ENCODE results near the gene SLC25A29. TPM values are rescaled to one million over a fixed set of nuclear protein-coding genes. Genes with fewer than 3 reads are reported as not detected.

The SLC25A29 gene
- polyA plus RNA-seq, 1 donor (not counting 4 experiments of a cell fraction or from before 2014, with no cell fraction given) = 16.3 TPM

DNA sequence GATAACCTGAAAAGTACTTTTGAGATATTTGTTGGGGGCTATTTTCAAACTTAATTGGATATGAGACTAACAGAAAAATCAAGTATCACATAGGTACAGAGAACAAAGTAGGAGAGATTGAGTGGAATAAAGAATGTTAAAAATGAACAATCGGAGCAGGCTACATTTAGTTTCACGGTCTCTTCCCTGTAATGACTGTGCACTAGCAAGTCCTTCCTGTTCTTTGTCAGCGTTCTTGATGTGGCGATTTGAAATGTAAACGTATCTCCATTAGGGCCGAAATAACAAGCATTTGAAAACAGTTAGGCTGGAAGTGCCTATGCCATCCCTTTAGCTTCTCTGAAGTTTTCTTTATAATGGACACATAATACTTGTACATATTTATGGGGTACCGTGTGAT is 31.0 kb downstream of the SLC25A29 start:
- no peak overlapping the region for H3K9ac ChIP-seq (ENCODE audit: control insufficient read depth, extremely low read depth, insufficient read depth, low read length)
- H3K4me1 ChIP-seq (ENCODE audit: control insufficient read depth, extremely low read depth, insufficient read depth, low read length) = peaks cover 6% of the 10 kb centered on the region
- no peak overlapping the region for H3K4me2 ChIP-seq (ENCODE audit: control insufficient read depth, extremely low read depth, insufficient read depth, low read depth, low read length)
- H3K9me1 ChIP-seq (ENCODE audit: control insufficient read depth, extremely low read depth, insufficient read depth, low read length) = no peaks in the 10 kb centered on the region
- H3K27ac ChIP-seq (ENCODE audit: control insufficient read depth, insufficient read depth, low read length) = no peak overlapping the region
- DNase-seq (ENCODE audit: low read depth, low spot score) = no peak
- no peak overlapping the region for H3K4me3 ChIP-seq (ENCODE audit: control insufficient read depth in 2 of 3, extremely low read depth in 1 of 3, insufficient read depth in 2 of 3, low read depth in 1 of 3, low read length in 3 of 3)
- H3K36me3 ChIP-seq (ENCODE audit: control insufficient read depth in 2 of 2, extremely low read depth in 1 of 2, insufficient read depth in 2 of 2, low read length in 2 of 2) = peaks cover 6 to 10% of the 10 kb centered on the region in 2 experiments
- dilution Hi-C loops (cut with MboI; ENCODE audit: extremely low pct_ligation_motif_present, low sequenced_read_pairs) = no loop called here
- no peak for FAIRE-seq
- no peak for TF ChIP-seq EZH2 (IDR thresholded peaks at IDR 0.05; ENCODE audit: low read length)
- TF ChIP-seq, protein P1, sequence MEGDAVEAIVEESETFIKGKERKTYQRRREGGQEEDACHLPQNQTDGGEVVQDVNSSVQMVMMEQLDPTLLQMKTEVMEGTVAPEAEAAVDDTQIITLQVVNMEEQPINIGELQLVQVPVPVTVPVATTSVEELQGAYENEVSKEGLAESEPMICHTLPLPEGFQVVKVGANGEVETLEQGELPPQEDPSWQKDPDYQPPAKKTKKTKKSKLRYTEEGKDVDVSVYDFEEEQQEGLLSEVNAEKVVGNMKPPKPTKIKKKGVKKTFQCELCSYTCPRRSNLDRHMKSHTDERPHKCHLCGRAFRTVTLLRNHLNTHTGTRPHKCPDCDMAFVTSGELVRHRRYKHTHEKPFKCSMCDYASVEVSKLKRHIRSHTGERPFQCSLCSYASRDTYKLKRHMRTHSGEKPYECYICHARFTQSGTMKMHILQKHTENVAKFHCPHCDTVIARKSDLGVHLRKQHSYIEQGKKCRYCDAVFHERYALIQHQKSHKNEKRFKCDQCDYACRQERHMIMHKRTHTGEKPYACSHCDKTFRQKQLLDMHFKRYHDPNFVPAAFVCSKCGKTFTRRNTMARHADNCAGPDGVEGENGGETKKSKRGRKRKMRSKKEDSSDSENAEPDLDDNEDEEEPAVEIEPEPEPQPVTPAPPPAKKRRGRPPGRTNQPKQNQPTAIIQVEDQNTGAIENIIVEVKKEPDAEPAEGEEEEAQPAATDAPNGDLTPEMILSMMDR (optimal IDR thresholded peaks at IDR 0.05 in 1 of 3, IDR thresholded peaks at IDR 0.05 in 1 of 3, conservative IDR thresholded peaks at IDR 0.05 in 1 of 3; ENCODE audit: extremely low read depth in 1 of 3, insufficient read depth in 2 of 3, low read length in 3 of 3) = no peak
- peaks cover 84% of the 10 kb centered on the region for H3K79me2 ChIP-seq (ENCODE audit: control insufficient read depth, insufficient read depth, low read length)
- no peaks in the 10 kb centered on the region for H4K20me1 ChIP-seq (ENCODE audit: control insufficient read depth, extremely low read depth, insufficient read depth, low read length)
- H2AFZ ChIP-seq (ENCODE audit: control insufficient read depth, low read length) = no peak overlapping the region
- H3K9me3 ChIP-seq (ENCODE audit: control insufficient read depth, low read depth, low read length) = no peaks in the 10 kb centered on the region
- H3K27me3 ChIP-seq (ENCODE audit: control insufficient read depth, extremely low read depth, insufficient read depth, low read length) = no peaks in the 10 kb centered on the region

DNA sequence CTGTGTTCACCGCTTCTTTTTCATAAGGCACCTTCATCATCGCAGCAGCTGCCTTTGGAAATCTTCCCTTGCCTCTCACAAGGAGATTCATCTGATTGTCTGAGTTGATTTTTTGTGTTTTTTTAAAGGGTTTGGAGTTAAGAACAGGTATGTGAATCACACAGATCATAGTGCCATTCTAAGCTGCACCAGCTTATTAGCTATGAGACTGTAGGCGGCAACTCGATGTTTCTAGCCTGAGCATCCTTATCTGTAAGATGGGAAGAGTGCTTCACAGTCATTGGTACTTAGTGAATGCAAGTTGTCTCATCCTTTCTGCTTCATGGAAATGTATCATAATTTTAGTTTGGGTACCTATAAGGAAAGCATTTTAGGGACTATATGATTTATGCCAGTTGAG is 32.0 kb downstream of the SLC25A29 start:
- dilution Hi-C loops (cut with MboI; ENCODE audit: extremely low pct_ligation_motif_present, low sequenced_read_pairs) = no loop called here
- Histone ChIP-seq H2AFZ (ENCODE audit: control insufficient read depth, low read length) (no peak overlapping the region), H3K79me2 (ENCODE audit: control insufficient read depth, insufficient read depth, low read length) (peaks cover 85% of the 10 kb centered on the region), H3K4me3 (ENCODE audit: control insufficient read depth in 2 of 3, extremely low read depth in 1 of 3, insufficient read depth in 2 of 3, low read depth in 1 of 3, low read length in 3 of 3) (no peak overlapping the region), H3K9me1 (ENCODE audit: control insufficient read depth, extremely low read depth, insufficient read depth, low read length) (no peaks in the 10 kb centered on the region), H3K4me2 (ENCODE audit: control insufficient read depth, extremely low read depth, insufficient read depth, low read depth, low read length) (no peak overlapping the region), H3K27me3 (ENCODE audit: control insufficient read depth, extremely low read depth, insufficient read depth, low read length) (no peaks in the 10 kb centered on the region), H3K9me3 (ENCODE audit: control insufficient read depth, low read depth, low read length) (no peaks in the 10 kb centered on the region), H3K9ac (ENCODE audit: control insufficient read depth, extremely low read depth, insufficient read depth, low read length) (no peak overlapping the region), H4K20me1 (ENCODE audit: control insufficient read depth, extremely low read depth, insufficient read depth, low read length) (peaks cover 3% of the 10 kb centered on the region), H3K27ac (ENCODE audit: control insufficient read depth, insufficient read depth, low read length) (no peak overlapping the region), H3K4me1 (ENCODE audit: control insufficient read depth, extremely low read depth, insufficient read depth, low read length) (peaks cover 6% of the 10 kb centered on the region), H3K36me3 (ENCODE audit: control insufficient read depth in 2 of 2, extremely low read depth in 1 of 2, insufficient read depth in 2 of 2, low read length in 2 of 2) (peaks cover 6 to 10% of the 10 kb centered on the region in 2 experiments)
- TF ChIP-seq, protein P1 (optimal IDR thresholded peaks at IDR 0.05 in 1 of 3, IDR thresholded peaks at IDR 0.05 in 1 of 3, conservative IDR thresholded peaks at IDR 0.05 in 1 of 3; ENCODE audit: extremely low read depth in 1 of 3, insufficient read depth in 2 of 3, low read length in 3 of 3) = no peak
- no peak for TF ChIP-seq EZH2 (IDR thresholded peaks at IDR 0.05; ENCODE audit: low read length)
- DNase-seq (ENCODE audit: low read depth, low spot score) (no peak), FAIRE-seq (no peak)
